ENCODE data around the gene METTL8.
A peak's percentile ranks its signal among the peaks of the same experiment; 100 is the strongest.
"Not testable (repeated sequence)": the region's sequence is repeated elsewhere in the genome, so short reads cannot be mapped to it uniquely, and the experiment has no call there.

Gene METTL8

DNA sequence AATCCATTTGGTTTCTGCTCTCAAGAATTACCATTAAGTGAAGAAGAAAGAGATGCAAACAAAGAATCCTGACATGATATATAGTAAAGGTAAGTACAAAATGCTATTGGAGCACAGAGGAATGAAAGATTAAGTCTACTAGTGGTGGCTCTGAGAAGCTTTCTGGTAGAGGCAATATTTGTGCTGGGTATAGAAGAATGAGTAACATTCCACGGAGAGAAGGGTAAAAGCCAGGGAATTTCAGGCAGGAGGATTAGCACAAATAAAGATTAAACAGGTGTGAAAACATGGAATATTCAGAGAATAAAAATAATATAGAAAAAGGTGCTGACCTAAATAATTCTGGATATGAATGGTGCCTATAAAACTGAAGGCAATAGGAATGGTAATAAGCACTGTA, 31.8 kb downstream of the METTL8 start:
- no peak for DNase-seq (ENCODE audit: low spot score)

DNA sequence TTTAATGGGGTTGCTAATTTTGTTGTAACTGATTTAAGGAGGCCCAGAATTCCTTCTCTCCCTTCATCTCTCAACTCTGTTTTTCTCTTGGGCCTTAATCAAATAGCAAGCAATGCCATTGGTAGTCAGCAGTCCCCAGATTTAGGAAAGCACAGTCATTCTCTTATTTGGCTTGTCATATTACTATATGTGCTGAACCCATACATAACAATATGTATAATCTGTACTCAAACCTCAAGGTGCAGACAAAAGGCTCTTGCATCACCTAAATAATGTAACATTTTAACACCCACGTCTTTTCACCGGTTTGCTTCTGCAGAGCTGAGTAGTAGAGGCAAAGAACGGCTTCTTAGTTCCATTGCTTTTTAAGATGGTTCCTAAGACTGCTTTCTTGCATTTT, 33.4 kb downstream of the METTL8 start:
- DNase-seq (ENCODE audit: low spot score): no peak

DNA sequence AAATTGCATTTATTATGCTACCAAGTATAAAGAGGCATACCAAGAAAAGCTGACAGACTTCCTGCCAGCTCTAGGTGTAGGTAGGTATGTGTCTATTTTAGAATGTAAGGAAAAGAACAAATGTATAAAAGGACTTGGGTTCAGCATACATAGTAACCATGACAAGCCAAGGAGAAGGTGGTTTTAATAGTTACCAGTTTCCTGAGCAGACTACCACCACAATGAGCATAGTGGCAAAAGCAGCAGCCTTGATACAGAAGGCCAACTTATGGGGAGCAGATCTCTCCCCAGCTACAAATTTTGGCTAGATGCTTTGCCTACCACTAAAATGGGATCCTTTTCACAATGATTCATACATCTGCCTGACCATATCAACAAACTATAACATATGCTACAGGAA, 34.5 kb downstream of the METTL8 start:
- no peak for DNase-seq (ENCODE audit: low spot score)

DNA sequence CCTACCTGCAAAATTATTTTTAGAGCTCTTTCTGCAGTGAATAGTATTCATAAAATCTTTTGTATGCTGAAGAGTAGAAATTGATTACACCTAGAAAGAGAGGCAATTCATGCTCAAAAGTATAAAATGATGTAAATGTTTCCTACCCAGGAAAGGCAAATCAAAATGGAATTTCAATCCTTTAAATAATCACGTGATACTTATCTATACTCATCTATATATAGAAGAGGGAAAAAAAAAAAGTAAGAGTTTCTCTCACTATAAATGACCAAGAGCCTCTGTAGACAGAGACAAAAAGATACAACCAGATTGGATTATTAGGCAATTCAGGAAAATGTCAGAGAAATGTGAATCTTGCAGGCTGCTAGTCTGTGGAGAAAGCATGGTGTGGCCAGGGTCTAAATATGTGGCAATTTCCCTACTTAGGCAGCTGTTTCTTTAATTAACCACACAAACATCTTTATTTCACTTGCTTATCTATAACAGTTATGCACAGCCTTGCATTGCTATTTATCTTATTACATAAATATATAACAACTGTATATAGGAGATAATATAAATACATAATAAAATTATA, 39.5 kb downstream of the METTL8 start:
- DNase-seq (ENCODE audit: low spot score): no peak

DNA sequence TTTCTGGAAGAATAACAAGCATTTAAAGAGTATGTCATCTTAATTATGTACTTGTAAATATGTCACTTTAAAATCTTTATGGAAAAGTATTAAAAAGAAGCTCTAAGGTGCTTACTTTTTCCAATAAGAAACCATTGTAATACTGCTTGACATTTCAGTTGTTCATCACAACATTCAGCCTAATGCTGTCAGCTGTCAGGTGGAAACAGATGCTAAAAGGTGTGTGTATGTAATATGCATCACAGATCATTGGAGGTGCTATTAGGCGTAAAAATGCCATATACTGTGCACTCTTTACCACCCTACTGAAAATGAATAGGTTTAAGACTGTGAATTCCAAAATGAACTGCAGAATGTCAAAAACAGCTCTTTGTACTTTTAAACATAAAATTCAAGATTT, 40.3 kb downstream of the METTL8 start:
- DNase-seq (ENCODE audit: low spot score): no peak

DNA sequence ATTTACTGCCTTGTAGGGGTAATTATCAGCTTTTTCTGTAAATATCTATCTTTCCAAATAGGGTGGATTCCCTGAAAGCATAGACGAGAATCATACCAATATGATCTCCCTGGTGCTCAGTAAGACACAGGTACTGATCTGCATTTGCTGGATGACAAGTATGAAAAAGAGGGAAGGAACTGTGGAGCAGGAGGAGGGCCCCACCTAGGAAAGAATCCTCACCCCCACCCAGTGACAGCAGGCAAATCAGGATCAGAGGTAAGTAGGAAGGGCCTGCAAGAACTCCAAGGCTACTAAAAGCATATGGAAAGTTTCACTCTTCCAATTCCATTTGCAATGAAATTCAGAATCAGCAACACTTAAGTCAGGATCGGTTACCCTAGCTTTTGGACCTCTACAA, 42.3 kb downstream of the METTL8 start:
- DNase-seq (ENCODE audit: low spot score): no peak

DNA sequence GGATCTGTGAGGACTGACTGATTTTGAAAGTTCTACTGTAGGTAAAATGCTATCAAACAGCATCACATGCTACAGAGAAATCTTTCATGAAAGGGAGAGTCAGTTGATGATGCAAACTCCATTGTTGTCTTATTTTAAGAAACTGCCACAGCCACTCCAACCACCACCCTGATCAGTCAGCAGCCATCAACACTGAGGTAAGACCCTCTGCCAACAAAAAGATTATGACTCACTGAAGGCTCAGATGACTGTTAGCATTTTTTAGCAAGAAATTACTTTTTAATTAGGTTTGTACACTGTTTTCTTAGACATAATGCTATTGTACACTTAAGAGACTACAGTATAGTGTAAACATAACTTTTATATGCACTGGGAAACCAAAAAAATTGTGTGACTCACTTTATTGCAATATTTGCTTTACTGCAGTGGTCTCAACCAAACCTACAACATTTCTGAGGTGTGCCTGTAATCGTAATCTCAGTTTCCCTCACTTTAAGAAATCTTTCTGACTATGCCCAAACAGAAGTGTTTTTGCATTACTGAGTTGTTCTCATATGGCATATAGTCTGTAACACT, 42.8 kb downstream of the METTL8 start:
- DNase-seq (ENCODE audit: low spot score): no peak

DNA sequence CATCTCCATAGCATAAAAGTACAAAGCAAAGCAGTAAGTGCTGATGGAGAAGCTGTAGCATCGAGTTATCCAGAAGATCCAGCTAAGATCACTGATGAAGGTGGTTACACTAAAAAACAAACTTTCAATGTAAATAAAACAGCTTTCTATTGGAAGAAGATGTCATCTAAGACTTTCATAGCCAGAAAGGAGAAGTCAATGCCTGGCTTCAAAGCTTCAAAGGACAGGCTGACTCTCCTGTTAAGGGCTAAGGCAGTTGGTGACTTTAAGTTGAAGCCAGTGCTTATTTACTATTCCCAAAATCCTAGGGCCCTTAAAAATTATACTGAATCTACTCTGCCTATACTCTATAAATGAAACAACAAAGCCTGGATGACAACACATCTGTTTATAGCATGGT, 44.0 kb downstream of the METTL8 start:
- no peak for DNase-seq (ENCODE audit: low spot score)

DNA sequence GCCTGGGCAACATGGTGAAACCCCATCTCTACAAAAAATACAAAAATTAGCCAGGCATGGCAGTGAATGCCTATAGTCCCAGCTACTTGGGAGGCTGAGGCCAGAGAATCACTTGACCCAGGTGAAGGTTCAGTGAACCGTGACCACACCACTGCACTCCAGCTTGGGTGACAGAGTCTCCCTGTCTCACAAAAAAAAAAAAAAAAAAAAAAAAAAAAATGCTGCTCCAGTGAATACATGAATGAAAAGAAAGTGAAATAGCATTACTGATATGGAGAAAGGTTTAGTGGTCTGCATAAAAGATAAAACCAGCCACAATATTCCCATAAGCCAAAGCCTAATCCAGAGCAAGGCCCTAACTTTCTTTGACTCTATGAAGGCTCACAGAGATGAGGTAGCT, 44.5 kb downstream of the METTL8 start:
- no peak for DNase-seq (ENCODE audit: low spot score)

DNA sequence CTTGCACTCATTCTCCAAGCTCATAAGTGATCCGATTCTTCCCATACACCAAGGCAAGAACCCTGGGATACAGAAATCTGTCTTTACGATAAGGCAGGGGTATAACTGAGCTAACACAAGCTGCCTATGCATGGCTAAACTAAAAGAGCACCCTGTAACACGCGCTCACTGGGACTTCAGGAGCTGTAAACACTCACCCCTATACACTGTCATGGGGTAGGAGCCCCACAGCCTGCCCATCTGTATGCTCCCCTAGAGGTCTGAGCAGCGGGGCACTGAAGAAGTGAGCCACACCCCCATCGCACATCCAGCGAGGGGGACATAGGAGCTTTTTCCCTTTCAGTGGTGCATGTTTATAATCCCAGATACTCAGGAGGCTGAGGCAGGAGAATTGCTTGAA, 46.7 kb downstream of the METTL8 start:
- no peak for DNase-seq (ENCODE audit: low spot score)

DNA sequence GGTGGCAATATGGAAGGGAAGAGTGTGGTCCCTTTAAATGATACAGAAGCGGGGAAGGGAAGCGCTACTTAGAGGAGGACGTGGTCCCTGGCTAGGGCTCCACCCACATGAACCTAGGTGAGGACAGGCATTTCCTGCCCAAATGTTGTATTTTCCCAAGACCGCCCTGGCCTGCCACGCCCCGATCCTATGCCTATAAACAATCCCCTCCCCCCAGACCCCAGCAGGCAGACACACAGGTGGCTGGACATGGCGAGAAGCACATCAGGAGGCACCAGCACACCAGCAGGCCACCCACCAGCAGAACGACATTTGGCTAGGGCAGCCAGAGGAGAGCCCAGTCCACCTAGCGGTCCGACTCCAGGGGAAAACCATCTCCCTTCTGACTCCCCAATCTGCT, 47.2 kb downstream of the METTL8 start:
- DNase-seq (ENCODE audit: low spot score): no peak

DNA sequence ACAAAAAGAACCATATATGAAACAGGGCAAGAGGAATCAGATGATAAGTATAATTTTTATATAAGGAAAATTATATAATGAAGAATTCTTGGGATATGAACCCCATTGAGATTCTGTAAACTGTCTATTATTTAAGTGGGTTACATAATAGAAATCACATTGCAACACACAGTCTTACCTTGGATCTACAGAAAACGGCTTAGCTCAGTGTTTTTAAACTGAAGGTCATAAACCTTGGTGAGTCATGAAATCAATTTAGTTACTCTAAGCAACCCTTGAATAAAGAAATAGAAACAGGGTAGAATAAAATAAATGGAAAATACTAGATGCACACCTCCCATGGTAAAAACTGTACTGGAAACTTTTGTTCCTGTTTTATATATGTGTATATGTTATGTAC, 50.7 kb downstream of the METTL8 start:
- no peak for DNase-seq (ENCODE audit: low spot score)

DNA sequence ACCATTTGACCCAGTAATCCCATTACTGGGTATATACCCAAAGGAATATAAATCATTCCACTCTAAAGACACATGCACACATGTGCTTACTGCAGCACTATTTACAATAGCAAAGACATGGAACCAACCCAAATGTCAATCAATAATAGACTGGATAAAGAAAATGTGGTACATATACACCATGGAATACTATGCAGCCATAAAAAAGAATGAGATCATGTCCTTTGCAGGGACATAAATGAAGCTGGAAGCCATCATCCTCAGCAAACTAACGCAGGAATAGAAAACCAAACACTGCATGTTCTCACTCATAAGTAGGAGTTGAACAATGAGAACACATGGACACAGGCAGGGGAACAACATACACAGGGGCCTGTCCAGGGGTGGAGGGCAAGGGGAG, 51.6 kb downstream of the METTL8 start:
- not testable (repeated sequence) for DNase-seq (ENCODE audit: low spot score)

DNA sequence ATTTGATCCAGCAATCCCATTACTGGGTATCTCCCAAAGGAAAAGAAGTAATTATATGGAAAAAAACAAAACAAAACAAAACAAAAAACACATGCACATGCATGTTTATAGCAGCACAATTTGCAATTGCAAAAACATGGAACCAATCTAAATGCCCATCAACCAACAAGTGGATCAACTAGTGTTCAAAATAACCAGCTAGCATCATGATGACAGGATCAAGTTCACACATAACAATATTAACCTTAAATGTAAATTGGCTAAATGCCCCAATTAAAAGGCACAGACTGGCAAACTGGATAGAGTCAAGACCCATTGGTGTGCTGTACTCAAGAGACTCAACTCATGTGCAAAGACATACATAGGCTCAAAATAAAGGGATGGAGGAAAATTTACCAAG, 55.9 kb downstream of the METTL8 start:
- not testable (repeated sequence) for DNase-seq (ENCODE audit: low spot score)

DNA sequence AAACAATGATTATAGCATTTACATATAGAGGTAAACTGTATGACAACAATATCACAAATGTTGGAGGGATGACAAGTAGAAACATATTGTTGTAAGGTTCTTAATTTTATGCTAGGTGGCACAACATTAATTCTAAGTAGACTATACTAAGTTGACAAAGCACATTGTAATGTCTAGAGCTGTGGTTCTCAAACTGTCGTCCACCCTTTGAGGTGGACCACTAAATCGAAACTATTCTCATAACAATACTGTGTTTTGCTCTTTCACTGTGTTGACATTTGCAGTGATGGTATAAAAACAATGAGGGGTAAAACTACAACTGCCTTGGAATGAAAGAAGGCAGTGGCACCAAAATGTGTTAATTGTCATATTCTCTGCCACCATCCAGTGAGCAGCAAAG, 66.1 kb downstream of the METTL8 start:
- DNase-seq (ENCODE audit: low spot score): no peak

DNA sequence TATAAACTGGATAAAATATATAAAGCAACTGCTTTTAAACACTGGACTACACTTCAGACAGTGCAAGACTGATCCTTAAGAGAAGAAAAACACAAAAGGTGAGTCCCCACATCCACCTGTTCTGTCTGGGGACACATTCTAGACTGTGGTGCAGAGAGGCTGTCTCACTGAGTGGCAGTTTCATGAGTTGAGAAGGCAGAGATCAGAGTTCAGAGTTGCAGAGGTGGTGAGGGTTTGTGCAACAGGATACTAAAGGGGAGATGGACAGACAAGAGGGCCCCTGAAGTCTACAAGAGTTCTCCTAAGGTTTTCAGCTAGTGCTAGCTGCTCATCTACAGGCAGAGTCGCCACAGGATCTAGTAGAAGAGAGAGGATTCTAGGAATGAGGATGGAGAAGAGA, 68.0 kb downstream of the METTL8 start:
- no peak for DNase-seq (ENCODE audit: low spot score)

DNA sequence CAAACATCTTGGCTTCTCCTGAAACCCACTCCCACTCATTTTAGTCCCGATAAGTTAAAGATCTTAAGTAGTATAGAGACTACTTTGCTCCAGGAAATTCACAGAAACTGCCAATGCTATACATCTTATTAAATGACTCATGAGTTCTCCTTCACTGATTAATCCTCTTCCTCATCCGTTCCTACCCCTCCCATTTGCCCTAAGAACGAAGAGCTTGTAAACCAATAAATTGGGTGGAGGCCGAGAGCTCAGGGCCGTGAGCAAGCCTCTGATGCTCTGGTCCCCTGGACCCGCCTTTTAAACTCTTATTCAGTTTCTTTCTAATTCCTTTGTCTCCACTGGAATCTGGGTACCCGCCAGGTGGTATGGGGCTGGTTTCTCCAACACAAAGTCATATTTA, 68.6 kb downstream of the METTL8 start:
- no peak for DNase-seq (ENCODE audit: low spot score)

DNA sequence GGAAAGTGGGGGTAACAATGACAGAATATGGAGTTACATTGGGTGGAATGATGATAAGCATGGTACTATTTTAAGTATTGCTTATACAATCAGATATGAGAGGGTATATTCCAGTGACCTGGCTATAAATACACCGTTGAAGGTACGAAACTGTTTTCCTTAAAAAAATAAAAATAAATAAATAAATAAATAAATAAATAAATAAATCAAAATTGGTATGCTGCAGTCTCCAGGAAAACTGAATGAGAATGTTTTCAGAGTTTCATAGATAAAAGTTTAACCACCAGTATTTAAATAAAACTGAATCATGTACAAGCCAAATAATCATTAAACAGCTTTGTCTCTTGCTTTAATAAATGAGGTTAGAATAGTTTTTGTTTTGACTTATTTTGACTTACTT, 71.4 kb downstream of the METTL8 start:
- no peak for DNase-seq (ENCODE audit: low spot score)

DNA sequence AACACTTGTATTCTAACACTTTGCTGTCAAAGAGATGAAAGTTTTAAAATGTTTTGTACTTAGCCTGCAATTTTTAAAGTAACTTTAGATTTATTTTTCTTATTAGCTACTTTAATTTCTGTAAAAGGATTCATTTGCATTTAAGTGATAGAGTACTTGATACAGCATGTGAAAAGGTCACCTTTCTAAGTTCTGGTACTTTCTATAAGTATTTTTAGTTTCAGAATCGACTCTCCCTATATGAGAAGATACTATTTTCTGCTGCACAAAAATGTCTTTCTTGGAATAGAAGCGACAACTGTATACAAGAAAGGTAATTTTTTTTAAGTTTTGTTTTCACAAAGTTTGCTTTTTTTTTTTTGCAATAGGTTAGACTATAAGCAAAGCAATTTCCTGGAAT, 72.9 kb downstream of the METTL8 start:
- no peak for DNase-seq (ENCODE audit: low spot score)

DNA sequence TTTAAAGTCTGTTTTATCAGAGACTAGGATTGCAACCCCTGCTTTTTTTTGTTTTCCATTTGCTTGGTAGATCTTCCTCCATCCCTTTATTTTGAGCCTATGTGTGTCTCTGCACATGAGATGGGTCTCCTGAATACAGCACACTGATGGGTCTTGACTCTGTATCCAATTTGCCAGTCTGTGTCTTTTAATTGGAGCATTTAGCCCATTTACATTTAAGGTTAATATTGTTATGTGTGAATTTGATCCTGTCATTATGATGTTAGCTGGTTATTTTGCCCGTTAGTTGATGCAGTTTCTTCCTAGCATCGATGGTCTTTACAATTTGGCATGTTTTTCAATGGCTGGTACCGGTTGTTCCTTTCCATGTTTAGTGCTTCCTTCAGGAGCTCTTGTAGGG, 80.0 kb downstream of the METTL8 start:
- DNase-seq (ENCODE audit: low spot score): not testable (repeated sequence)

DNA sequence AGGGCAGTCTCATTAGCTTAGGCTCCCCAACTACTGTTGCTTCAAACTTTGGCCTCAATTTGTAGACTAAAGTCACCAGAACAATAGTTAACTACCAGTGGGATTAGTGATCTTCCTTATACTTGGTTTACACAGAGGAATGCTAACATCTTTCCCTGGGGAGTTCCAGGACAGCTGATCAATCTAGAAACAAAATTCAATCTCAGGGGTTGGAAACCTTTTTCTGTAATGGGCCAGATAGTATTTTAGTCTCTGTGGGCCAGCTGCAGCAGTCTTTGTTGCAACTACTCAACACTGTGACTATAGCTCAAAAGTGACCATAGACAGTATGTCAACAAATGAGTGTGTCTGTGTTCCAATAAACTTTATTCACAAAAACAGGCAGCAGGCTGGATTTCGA, 85.7 kb downstream of the METTL8 start:
- no peak for DNase-seq (ENCODE audit: low spot score)

DNA sequence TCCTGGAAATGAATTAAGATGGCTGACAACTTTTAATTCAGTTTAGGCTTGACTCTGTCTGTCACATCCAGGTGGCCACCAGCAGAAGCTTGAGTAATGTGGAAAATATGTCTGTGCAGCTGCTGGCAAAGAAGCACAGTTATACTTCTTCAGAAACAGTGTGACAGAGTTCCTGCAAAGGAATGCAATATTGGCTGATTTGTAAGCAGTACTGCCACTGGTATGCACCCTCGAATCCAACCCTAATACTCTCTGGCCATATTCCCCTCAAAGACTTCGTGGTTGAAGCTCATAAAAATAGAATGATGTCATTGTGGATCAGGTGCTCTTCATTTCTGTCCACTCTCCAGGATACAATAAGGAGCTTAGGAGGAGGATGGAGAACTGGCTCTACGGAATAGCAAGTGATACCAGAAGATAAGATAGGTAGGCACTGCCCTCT, 86.2 kb downstream of the METTL8 start:
- DNase-seq (ENCODE audit: low spot score): peak; percentile 11

DNA sequence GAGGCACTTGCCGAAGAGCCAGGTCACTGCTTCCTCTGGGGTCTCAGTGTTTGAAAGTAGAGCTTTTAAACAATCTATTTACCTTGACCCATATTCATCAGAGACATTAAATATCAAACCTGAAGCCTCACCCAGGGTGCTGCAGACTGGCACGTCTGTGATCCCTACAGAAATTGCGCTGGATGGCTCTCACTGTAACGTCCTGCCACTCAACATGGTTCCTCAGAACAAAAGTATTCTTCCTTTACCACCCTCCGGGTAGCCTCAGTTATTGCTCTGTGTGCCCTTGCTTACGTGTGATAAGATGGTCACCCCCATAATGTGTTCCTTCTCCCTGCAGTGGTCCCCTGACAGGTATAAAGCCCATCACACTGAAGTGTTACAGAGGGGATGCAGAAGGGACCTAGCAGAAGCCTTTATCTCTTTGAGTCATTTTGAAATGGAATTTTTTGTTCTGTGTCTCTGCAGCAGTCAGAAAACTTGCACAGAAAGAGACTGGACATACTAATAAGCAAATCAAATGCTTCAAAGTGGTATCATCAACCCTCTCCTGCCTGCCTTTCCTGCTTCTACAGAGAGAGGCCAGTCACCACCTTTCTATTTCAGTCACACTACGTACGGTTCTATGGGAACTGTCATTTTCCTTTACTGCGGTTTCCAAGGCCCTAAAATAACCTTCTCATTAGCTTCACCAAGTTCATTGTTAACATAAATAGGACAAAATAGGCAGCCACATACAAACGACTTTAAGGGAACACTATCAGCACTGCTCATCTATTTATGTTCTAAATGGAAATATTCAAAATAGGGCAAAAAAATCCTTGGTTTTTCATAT, 86.8 kb downstream of the METTL8 start:
- DNase-seq (ENCODE audit: low spot score): no peak

All from pons (tissue), 1 donor.